NCI-H345 treated with DMSO at 0.1 percent for 48 hours (cell line): Measurements from ENCODE around the gene CMBL.
A peak's percentile ranks its signal among the peaks of the same experiment; 100 is the strongest.
"Not testable (repeated sequence)": the region's sequence is repeated elsewhere in the genome, so short reads cannot be mapped to it uniquely, and the experiment has no call there.

Source experiments
- DNase-seq: peaks from one replicate; lab custom pipeline; 2025; ENCODE audit not compliant: unreplicated experiment; lab: John Stamatoyannopoulos, UW

Gene CMBL

DNA sequence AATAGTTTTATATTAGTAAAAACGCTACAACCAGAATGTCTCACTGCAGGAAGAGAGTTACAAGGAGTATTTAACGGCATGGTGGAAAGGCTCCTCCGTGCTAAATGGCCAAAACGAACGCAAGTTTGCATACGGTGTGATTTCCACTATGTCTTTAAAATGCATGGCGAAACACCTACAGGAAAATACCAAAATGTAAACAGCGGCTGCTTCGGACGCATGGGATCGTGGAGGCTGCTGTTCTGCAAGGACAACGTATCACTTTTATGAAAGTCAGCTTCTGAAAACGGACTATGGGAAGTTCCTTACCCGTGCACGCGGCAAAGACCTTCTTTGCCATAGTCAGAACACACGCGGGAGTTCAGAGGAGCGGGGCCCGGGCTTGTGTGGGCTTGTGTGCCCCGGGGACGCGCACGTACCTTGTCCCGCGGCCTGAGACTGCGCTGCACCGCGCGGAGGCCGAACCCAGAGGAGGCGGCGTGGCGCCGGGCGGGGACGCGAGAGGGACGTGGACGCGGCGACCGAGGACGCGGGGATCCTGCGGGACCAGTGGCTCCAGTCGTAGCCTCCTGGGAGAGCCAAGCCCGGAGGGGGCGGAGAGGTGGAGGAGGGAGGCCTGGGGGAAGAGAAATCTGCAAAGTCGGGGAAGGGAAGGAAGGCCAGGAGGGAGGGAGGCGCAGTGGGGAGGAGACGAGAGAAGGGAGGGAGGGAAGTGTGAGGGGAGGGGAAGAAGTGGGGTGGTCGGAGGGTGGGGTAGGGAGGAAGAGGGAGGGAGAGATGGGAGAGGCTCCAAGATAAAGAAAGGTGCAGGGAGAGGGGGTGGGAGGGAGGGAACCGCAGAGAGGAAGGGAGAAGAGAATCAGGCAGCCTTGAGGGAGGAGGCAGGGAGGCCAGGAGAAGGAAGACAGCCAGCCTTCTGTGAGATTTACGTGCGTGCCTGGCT lies at the start of gene CMBL:
Gene CMBL (minus strand): TSS at position 697 of the 943 bp plus-strand sequence. CDS start 17,140 bp downstream, outside the sequence.
- no peak for DNase-seq

GRCh38 chr5:10355071-10355889 lies 47.6 kb upstream of the CMBL start:
- no peak for DNase-seq

GRCh38 chr5:10354048-10354872 lies 46.6 kb upstream of the CMBL start:
- peak; percentile 45 for DNase-seq

GRCh38 chr5:10353241-10354047 lies 45.7 kb upstream of the CMBL start, which contains the start of gene MARCHF6:
Gene MARCHF6, plus strand, starts transcription at chr5:10353695. Its CDS starts 204 bp downstream, at chr5:10353899.
- peak; percentile 87 for DNase-seq

- DNase-seq = no peak
These were observed 44.9 kb upstream of the CMBL start for GRCh38 chr5:10352430-10353240.

DNA sequence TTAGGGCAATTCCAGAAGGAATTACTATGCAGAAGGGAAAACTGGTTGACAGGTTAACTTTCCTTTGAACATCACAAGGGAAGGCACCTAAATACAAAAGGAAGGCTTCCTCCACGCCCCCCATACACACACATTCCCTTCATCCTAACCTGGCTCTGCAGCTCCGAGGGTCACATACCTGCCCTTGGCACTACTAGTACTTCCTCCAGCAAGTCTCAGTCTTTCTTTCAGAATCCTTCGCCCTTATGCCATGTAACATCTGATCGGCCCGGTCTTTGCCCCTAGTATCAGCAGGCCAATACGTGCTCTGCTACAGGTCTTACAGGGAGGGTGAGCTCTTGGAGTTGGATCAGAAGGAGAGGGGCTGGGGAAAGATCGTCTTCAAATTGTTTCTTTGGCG lies 44.2 kb upstream of the CMBL start:
- DNase-seq = no peak

- DNase-seq = no peak
These were observed 43.6 kb upstream of the CMBL start for GRCh38 chr5:10351199-10351905.

GRCh38 chr5:10348258-10348657 lies 40.6 kb upstream of the CMBL start:
- DNase-seq = no peak

DNA sequence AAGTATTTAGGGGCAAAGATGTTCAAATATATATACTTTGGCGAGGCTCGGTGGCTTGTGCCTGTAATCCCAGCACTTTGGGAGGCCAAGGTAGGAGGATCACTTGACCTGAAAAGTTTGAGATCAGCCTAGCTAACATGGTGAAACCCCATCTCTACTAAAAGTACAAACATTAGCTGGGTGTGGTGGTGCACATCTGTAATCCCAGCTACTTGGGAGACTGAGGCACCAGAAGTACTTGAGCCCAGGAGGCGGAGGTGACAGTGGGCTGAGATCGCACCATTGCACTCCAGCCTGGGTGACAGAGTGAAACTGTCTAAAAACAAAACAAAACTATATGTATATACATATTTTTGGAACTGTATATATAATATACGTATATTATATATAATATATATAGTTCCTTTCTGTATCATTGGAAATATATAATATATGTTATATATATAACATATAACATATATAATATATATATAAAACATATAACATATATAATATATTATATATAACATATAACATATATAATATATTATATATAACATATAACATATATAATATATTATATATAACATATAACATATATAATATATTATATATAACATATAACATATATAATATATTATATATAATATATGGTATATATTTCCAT lies 36.9 kb upstream of the CMBL start:
- DNase-seq = not testable (repeated sequence)

DNA sequence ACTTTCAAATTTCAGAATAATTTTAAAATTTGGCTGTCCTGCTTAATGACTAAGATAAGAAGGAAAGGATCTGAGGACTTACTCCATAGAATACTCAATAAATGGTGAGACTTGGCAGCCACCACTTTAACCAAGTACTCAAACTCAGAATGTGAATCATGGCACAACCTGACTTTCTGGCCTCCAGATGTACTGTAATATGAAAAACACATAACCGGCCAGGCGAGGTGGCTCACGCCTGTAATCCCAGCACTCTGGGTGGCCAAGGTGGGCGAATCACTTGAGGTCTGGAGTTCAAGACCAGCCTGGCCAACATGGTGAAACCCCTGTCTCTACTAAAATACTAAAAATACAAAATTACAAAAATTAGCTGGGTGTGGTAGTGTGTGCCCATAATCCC lies 35.8 kb upstream of the CMBL start:
- no peak for DNase-seq

GRCh38 chr5:10339958-10340357 lies 32.3 kb upstream of the CMBL start:
- no peak for DNase-seq

DNA sequence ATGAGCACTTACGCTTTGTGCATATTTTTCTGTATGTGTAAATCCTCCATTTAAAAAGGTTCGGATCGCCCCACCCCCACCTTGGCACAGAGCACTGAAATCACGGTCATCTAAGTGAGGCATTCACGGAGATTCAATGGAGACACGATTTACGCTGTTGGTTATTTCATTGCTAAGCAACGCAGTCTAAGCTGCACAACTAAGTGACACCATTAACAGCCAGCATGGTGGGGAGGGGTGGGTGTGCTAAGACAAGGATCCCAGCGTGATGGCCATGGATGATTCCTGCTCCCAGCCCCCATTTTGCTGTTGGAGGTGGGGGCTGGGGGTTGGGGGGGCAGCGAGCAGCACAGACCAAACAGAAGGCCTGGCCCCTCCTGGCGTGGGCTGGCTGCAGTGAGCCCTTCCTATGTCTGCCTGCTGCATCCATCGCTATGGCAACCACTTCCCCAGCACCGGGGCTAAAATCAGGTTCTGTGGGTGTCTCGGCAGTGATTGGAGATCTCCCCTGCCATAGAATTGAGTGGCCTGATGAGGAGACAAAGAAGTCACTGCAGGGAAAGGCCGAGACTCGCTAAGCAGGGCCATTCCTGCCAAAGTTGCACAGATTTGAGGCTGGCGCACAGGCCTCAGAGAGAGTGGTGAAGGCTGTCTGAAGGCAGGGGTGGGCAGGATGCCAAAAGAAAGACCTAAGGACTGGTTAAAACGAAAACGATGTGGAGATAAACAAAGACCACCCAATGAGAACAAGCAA lies 31.5 kb upstream of the CMBL start:
- DNase-seq = peak; percentile 90

GRCh38 chr5:10338686-10339057 lies 31.0 kb upstream of the CMBL start:
- DNase-seq = peak; percentile 64

GRCh38 chr5:10337986-10338385 lies 30.3 kb upstream of the CMBL start:
- DNase-seq = no peak

DNA sequence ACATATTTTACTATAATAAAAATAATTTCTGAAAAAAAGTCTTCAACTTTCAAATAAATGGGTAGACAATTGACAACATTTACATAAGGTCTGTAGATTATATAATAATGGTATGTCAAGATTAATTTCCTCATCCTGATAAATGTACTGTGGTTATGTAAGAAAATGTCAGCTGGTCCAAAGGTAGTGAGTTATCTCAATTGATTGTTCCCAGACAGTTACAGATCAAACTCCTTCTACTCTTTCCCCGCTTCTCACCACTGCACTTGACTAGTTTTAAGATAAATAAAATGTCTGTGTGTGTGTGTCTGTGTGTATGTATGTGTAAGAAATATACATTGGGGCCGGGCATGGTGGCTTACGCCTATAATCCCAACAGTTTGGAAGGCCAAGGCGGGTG lies 29.4 kb upstream of the CMBL start:
- no peak for DNase-seq

- no peak for DNase-seq
These were observed 28.2 kb upstream of the CMBL start for GRCh38 chr5:10335711-10336470.

GRCh38 chr5:10334831-10335230 lies 27.1 kb upstream of the CMBL start:
- DNase-seq = no peak
